K562 (cell line): ENCODE results near the gene ECI1. TPM values are rescaled to one million over a fixed set of nuclear protein-coding genes. Genes with fewer than 3 reads are reported as not detected.

Source experiments
- ATAC-seq: fragments of 200-7000 bp; cut with Tn5 transposase; 3 replicates; pipeline ENCODE4 v1.9.1; 2020; ENCODE audit warnings: moderate library complexity
- BruUV-seq: library from RNA; stranded (reverse); fragments of 400-500 nt; replicated peaks from 2 replicates; lab custom pipeline; 2021; lab: Mats Ljungman, UMichigan
- CTCF ChIA-PET: fragments of 300-600 bp; formaldehyde crosslinking; extraction: SDS; loops from one replicate; lab custom pipeline; 2021; ENCODE audit warnings: low intra/inter-chr PET ratio; lab: Yijun Ruan, JAX
- POLR2A ChIA-PET: fragments of 300-600, 350-650 bp; sonication (Branson Sonifier 250); formaldehyde crosslinking; extraction: SDS; loops from one replicate; lab custom pipeline; 2021; ENCODE audit warnings: antibody characterized with exemption, inconsistent platforms; lab: Yijun Ruan, JAX
- DNase-seq, 4 experiments: peaks; one replicate each; pipeline versions ENCODE4 v3.0.0 to v3.0.0-alpha.2; 2011 to 2018; ENCODE audit warnings: low spot score in 3 of 4, mixed read lengths in 3 of 4; ENCODE audit errors: extremely low read depth in 1 of 4
- FAIRE-seq: peaks from 2 replicates; lab custom pipeline; 2011; peaks lifted over from hg19 to GRCh38; lab: Jason Lieb, UNC
- H2AFZ ChIP-seq: 2 replicates; pipeline ENCODE4 v1.6.0; 2011; ENCODE audit warnings: low read depth, low read length, control low read depth, inconsistent platforms
- H3K27ac ChIP-seq: fragments of 200-600 bp; 3 replicates; pipeline ENCODE4 v1.8.0; 2011; ENCODE audit warnings: low read depth, mild to moderate bottlenecking, control low read depth, inconsistent platforms, low read length, moderate library complexity, mixed read lengths; ENCODE audit errors: extremely low read depth
- H3K27me3 ChIP-seq, 2 experiments: fragments of 300-600 bp in 1 of 2; 2 replicates in 1 of 2; 3 replicates in 1 of 2; pipeline versions ENCODE4 v1.6.0 to v1.8.0; 2011; ENCODE audit warnings: inconsistent platforms in 2 of 2, low read length in 2 of 2, mild to moderate bottlenecking in 1 of 2, mixed read lengths in 1 of 2, moderate library complexity in 1 of 2; ENCODE audit not compliant: control insufficient read depth in 2 of 2, insufficient read depth in 2 of 2
- H3K36me3 ChIP-seq: fragments of 300-600 bp; 3 replicates; pipeline ENCODE4 v1.8.0; 2011; ENCODE audit warnings: mild to moderate bottlenecking, low read length, inconsistent platforms; ENCODE audit not compliant: control insufficient read depth, insufficient read depth
- H3K4me1 ChIP-seq, 2 experiments: fragments of 200-600 bp in 1 of 2; replicated peaks in 1 of 2; 2 replicates in 1 of 2; 3 replicates in 1 of 2; pipeline versions ENCODE4 v1.5.1 to v1.8.0; 2011; ENCODE audit warnings: inconsistent platforms in 2 of 2, low read length in 2 of 2, mild to moderate bottlenecking in 1 of 2, mixed read lengths in 1 of 2, moderate library complexity in 1 of 2; ENCODE audit not compliant: control insufficient read depth in 2 of 2, insufficient read depth in 2 of 2
- H3K4me2 ChIP-seq: 2 replicates; pipeline ENCODE4 v1.6.1; 2011; ENCODE audit warnings: low read length, control low read depth, inconsistent platforms, mixed read lengths; ENCODE audit not compliant: insufficient read depth
- H3K4me3 ChIP-seq: fragments of 200-600 bp; sonication (generic), shearing (Covaris generic); 2 replicates; pipeline ENCODE4 v1.5.1; 2016; ENCODE audit warnings: control low read depth, inconsistent platforms
- H3K79me2 ChIP-seq: fragments of 200-600 bp; 3 replicates; pipeline ENCODE4 v1.8.0; 2011; ENCODE audit warnings: low read length, inconsistent platforms; ENCODE audit not compliant: control insufficient read depth, insufficient read depth
- H3K9ac ChIP-seq, 2 experiments: 2 replicates each; pipeline versions ENCODE4 v1.6.0 to v1.6.1; 2011; ENCODE audit warnings: low read depth in 2 of 2, low read length in 2 of 2, control low read depth in 1 of 2, inconsistent platforms in 1 of 2, mild to moderate bottlenecking in 1 of 2, mixed read lengths in 1 of 2; ENCODE audit not compliant: insufficient read depth in 1 of 2
- H3K9me1 ChIP-seq: one replicate; pipeline ENCODE4 v1.6.0; 2011; ENCODE audit warnings: inconsistent platforms, mild to moderate bottlenecking, low read length, moderate library complexity; ENCODE audit not compliant: control insufficient read depth, insufficient read depth
- H3K9me3 ChIP-seq: replicated peaks from 2 replicates; pipeline ENCODE4 v1.5.1; 2011; ENCODE audit warnings: low read depth, low read length, inconsistent platforms; ENCODE audit not compliant: control insufficient read depth, insufficient read depth
- H4K20me1 ChIP-seq: replicated peaks from 2 replicates; pipeline ENCODE4 v1.6.1; 2011; ENCODE audit warnings: low read length, inconsistent platforms, mixed read lengths; ENCODE audit not compliant: control insufficient read depth, insufficient read depth
- BHLHE40 ChIP-seq: IDR thresholded peaks from 2 replicates; pipeline ENCODE4 v1.6.1; 2011; ENCODE audit warnings: low read length, improper control_type of control experiment
- STAT6 ChIP-seq: sonication (generic); formaldehyde crosslinking; IDR thresholded peaks from 2 replicates; pipeline ENCODE4 v1.8.1; 2023; ENCODE audit warnings: mild to moderate bottlenecking, missing genetic modification reagents
- WGBS: fragments of 100-300 bp; shearing (Covaris generic); methylation state at CpG from one replicate; pipeline ENCODE4 v1.1.6; 2016; ENCODE audit warnings: low coverage, mixed read lengths; ENCODE audit not compliant: insufficient coverage; ENCODE audit errors: missing lambda C conversion rate; 5-methylcytosine and 5-hydroxymethylcytosine counted together
- in situ Hi-C: fragments of 300-500 bp; cut with MboI; formaldehyde crosslinking; loops from 4 replicates; pipeline ENCODE4 v1.15.0; 2018; ENCODE audit warnings: inconsistent platforms, mixed read lengths
- intact Hi-C: fragments of 100-400 bp; cut with micrococcal nuclease; formaldehyde crosslinking; loops from 2 replicates; pipeline ENCODE4 v1.14.2; 2022
- polyA plus RNA-seq, 8 experiments: library from polyadenylated mRNA; depleted of rRNA in 4 of 8; stranded (reverse) in 5 of 8; unstranded in 3 of 8; fragments of >200 nt; fragmentation: Nextera tagmentation in 2 of 8; fragmentation: Illumina TruSeq in 1 of 8; extraction: Ambion mirVana in 2 of 8; extraction: Trizol in 1 of 8; gene quantifications; 2 replicates each; pipeline versions ENCODE4 v1.2.1 to v1.2.3, GENCODE V29; 2011 to 2014; ENCODE audit warnings: inconsistent platforms in 1 of 8, missing spikeins in 1 of 8
- total RNA-seq, 7 experiments: library from RNA; depleted of rRNA in 6 of 7; stranded (reverse); fragments of >200 nt in 6 of 7; fragmentation: Illumina TruSeq in 2 of 7; extraction: Trizol in 2 of 7; gene quantifications; 2 replicates each; pipeline versions ENCODE4 v1.2.1 to v1.2.3, GENCODE V29; 2011 to 2021; ENCODE audit warnings: low replicate concordance in 1 of 7

Gene ECI1
- total and polyA plus RNA-seq, 9 of the 15 experiments (the other 6 are each of a cell fraction or from before 2014, with no cell fraction given): 4.7 to 189 (median 54.0) TPM

GRCh38 chr16:2277466-2278271 is 26.3 kb upstream of the ECI1 start:
- in situ Hi-C loops: no loop called here

More at GRCh38 chr16:2277466-2278271, 26.3 kb upstream of the ECI1 start:
- BruUV-seq: no TSS peak
- Histone ChIP-seq H3K9me1 (peaks cover 3% of the 10 kb centered on the region), H3K79me2 (no peaks in the 10 kb centered on the region), H3K4me2 (no peak overlapping the region), H2AFZ (no peak overlapping the region), H3K27me3 (no peaks in the 10 kb centered on the region)
- 87% methylated on average over 23 of the region's 25 CpGs for WGBS
- POLR2A ChIA-PET: interaction anchor here (0.7 kb wide), 1 partner anchor 241 kb away, joined by 3 read pairs; no protein-coding TSS in a partner anchor
- no peak for DNase-seq
- no peak for TF ChIP-seq BHLHE40
- no peak for TF ChIP-seq STAT6 (CRISPR knock-in tag)
- TF ChIP-seq, all 486 proteins: peak for 0
- H4K20me1 ChIP-seq: no peaks in the 10 kb centered on the region
- no peak for ATAC-seq
- peaks cover 38% of the 10 kb centered on the region; the same call in 2 of the 3 replicates for H3K36me3 ChIP-seq
- intact Hi-C loops: no loop called here
- CTCF ChIA-PET: interaction anchor here (0.5 kb wide), 1 partner anchor 302 kb away, joined by 3 read pairs; no protein-coding TSS in a partner anchor
- no peak overlapping the region for H3K4me3 ChIP-seq
- H3K4me1 ChIP-seq: peaks cover 0 to 38% of the 10 kb centered on the region in 2 experiments; a peak in 2 of 5 replicates
- peak overlapping the region in 1 of 2 experiments; percentile 43; a peak in 2 of 4 replicates for H3K9ac ChIP-seq
- no peaks in the 10 kb centered on the region for H3K9me3 ChIP-seq
- no peak for FAIRE-seq
- H3K27ac ChIP-seq: no peak overlapping the region
